NB4 (cell line): ENCODE results near the gene WNK3.

ENCODE experiments used
- DNase-seq: peaks from one replicate; pipeline ENCODE4 v3.0.0; 2010; ENCODE audit warnings: low read depth
- H3K4me3 ChIP-seq: one replicate; pipeline ENCODE4 v1.5.1; 2011; ENCODE audit warnings: mild to moderate bottlenecking, low read depth, low read length, moderate library complexity
- CTCF ChIP-seq: IDR thresholded peaks from one replicate; pipeline ENCODE4 v1.5.1; 2012; ENCODE audit warnings: low read depth, low read length
- MAX ChIP-seq: IDR thresholded peaks from 2 replicates; pipeline ENCODE4 v1.6.1; 2011; ENCODE audit warnings: low read depth, low read length
- MYC ChIP-seq: IDR thresholded peaks from 2 replicates; pipeline ENCODE4 v1.6.1; 2011; ENCODE audit warnings: low read depth, low read length
- POLR2A ChIP-seq: IDR thresholded peaks from 2 replicates; pipeline ENCODE4 v1.6.1; 2011; ENCODE audit warnings: mild to moderate bottlenecking; ENCODE audit not compliant: insufficient read length; ENCODE audit errors: extremely low read depth

The WNK3 gene

GRCh38 chrX:54237014-54237413 is 120.8 kb downstream of the WNK3 start:
- DNase-seq, result no peak
- TF ChIP-seq POLR2A (no peak), MAX (no peak), CTCF (no peak), MYC (no peak)
- no peak overlapping the region for H3K4me3 ChIP-seq

- TF ChIP-seq CTCF (no peak), MAX (no peak), POLR2A (no peak), MYC (no peak)
- H3K4me3 ChIP-seq, result no peak overlapping the region
- DNase-seq, result no peak
These were observed 127.3 kb downstream of the WNK3 start for GRCh38 chrX:54230435-54231148.

DNA sequence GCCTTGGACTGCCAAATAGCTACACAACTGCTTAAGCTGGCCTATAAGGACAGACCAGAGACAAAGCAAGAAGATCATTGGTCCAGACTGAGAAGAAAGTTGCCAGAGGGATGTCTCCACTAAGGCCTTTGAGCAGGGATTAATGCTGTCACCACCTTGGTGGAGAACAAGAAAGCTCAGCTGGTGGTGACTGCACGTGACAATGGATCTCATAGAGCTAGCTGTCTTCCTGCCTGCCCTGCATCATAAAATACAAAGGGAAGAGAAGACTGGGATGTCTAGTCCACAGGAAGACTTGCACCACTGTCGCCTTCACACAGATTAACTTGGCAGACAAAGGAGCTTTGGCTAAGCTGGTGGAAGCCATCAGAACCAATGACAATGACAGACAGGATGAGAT is 134.3 kb downstream of the WNK3 start:
- no peak for TF ChIP-seq MYC
- TF ChIP-seq CTCF, result no peak
- no peak for TF ChIP-seq POLR2A
- TF ChIP-seq MAX, result no peak
- H3K4me3 ChIP-seq, result no peak overlapping the region
- no peak for DNase-seq

DNA sequence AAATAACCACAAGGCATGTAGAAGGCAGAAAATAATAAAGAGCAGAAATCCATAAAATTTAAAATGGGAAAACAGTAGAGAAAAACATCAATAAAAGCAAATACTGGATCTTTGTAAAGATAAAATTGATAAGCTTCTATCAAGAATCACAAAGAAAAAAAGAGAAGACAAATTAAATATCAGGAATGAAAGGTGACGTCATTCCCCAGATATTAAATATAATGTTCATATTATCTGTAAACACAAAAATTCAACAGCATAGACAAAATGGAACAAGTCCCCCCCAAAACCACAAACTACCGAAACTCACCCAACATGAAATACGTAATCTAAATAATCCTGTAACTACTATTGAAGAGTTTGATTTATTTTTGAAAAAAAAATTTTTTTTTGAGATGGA is 144.2 kb downstream of the WNK3 start:
- DNase-seq, result no peak
- no peak overlapping the region for H3K4me3 ChIP-seq
- TF ChIP-seq CTCF (no peak), POLR2A (no peak), MAX (no peak), MYC (no peak)

DNA sequence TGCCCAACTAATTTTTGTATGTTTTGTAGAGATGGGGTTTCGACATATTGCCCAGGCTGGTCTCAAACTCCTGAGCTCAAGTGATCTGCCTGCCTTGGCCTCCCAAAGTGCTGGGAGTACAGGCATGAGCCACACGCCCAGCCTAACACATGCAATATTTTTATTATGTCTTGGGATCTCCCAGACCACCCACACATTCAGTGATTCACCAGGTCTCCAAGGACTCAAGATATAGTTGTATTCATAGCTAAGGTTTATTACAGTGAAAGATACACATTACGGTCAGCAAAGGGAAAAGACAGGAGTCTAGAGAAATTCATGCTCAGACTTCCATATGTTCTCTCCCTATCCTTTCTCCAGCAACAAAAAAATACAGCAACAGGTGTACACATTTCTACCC is 149.3 kb downstream of the WNK3 start:
- H3K4me3 ChIP-seq, result no peak overlapping the region
- DNase-seq, result no peak
- TF ChIP-seq MAX, result no peak
- TF ChIP-seq POLR2A, result no peak
- no peak for TF ChIP-seq MYC
- no peak for TF ChIP-seq CTCF

GRCh38 chrX:54198262-54198661 is 159.6 kb downstream of the WNK3 start:
- no peak for DNase-seq
- no peak for TF ChIP-seq CTCF
- TF ChIP-seq POLR2A, result no peak
- no peak for TF ChIP-seq MAX
- no peak for TF ChIP-seq MYC
- H3K4me3 ChIP-seq, result no peak overlapping the region
